Lower leg skin (tissue), 4 donors: ENCODE measurements around the gene CFAP58. TPM values are rescaled to one million over a fixed set of nuclear protein-coding genes. Genes with fewer than 3 reads are reported as not detected.

Source experiments
- DNase-seq, 2 donors: peaks; one replicate each; pipeline ENCODE4 v3.0.0-alpha.2; 2019; ENCODE audit warnings: low spot score in 2 of 2
- H3K4me3 ChIP-seq: fragments of 200-600 bp; sonication (generic); 2 replicates; pipeline ENCODE4 v1.5.1; 2017; ENCODE audit warnings: mild to moderate bottlenecking, low read depth; ENCODE audit not compliant: poor library complexity, severe bottlenecking
- POLR2A ChIP-seq, 2 donors: fragments of 450-650 bp; IDR thresholded peaks; one replicate each; pipeline ENCODE4 v1.6.1; 2016 to 2017; ENCODE audit warnings: antibody characterized with exemption in 2 of 2, mild to moderate bottlenecking in 1 of 2, moderate library complexity in 1 of 2
- whole genome bisulfite sequencing, 2 donors: methylation state at CpG; one replicate each; pipeline ENCODE4 v1.1.5; 2018; 5-methylcytosine and 5-hydroxymethylcytosine counted together
- intact Hi-C: fragments of 100-400 bp; cut with DNase I; formaldehyde crosslinking; loops from one replicate; pipeline ENCODE4 v1.15.0; 2023; ENCODE audit warnings: low total_unique reads
- total RNA-seq, 4 donors: library from RNA; depleted of rRNA; stranded (reverse); fragments of >200 nt; gene quantifications; one replicate each; pipeline ENCODE4 v1.1.0, GENCODE V29; 2016
- TF ChIP-seq, protein P1 (sequence below), 3 donors: fragments of 450-650 bp; IDR thresholded peaks; one replicate each; pipeline ENCODE4 v1.5.1; 2016; ENCODE audit warnings: antibody characterized with exemption in 3 of 3, mild to moderate bottlenecking in 3 of 3, moderate library complexity in 2 of 3

The CFAP58 gene
- total RNA-seq, 4 donors from 2014 or later = 0.42 to 0.55 (median 0.44) TPM; not detected in 1

DNA sequence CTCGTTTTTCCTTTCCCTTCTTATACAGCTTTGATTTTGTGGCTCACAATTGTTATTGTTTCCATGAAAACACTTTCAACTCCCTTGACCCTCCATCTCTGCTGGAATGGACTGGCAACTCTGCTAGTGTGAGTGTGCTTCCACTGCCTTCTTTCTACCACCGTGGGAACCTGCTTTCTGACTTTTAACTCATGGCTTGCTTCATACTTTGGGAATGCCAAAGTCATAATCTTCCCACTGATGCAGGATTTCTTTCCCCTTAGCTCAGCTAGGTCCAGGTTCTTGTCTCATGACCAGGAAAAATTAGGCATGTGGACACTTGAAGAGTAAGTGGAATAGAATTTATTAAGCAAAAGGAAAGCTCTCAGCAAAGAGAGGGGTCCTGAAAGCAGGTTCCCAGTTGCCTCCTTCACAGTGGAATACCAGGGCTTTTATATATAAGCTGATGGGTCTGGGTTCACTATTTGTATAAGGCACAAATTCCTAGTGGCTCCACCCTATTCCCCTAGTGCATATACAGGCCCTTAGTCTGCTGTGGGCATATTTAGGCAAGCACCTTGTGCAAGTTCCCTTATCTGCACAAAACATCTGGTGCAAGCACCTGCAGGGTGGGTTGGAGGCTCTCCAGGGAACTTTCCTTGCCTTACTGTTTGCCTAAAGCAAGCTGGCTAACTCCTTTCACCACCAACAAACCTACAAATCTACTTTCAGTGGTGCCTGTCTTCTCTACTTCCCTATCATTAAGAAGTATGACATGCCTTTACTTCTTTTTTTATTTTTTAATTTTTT, 119.5 kb downstream of the CFAP58 start:
- WGBS, 2 donors = 61 to 70% methylated on average over 2 of the region's 2 CpGs
- TF ChIP-seq POLR2A (IDR thresholded peaks at IDR 0.05) = no peak
- TF ChIP-seq, protein P1, sequence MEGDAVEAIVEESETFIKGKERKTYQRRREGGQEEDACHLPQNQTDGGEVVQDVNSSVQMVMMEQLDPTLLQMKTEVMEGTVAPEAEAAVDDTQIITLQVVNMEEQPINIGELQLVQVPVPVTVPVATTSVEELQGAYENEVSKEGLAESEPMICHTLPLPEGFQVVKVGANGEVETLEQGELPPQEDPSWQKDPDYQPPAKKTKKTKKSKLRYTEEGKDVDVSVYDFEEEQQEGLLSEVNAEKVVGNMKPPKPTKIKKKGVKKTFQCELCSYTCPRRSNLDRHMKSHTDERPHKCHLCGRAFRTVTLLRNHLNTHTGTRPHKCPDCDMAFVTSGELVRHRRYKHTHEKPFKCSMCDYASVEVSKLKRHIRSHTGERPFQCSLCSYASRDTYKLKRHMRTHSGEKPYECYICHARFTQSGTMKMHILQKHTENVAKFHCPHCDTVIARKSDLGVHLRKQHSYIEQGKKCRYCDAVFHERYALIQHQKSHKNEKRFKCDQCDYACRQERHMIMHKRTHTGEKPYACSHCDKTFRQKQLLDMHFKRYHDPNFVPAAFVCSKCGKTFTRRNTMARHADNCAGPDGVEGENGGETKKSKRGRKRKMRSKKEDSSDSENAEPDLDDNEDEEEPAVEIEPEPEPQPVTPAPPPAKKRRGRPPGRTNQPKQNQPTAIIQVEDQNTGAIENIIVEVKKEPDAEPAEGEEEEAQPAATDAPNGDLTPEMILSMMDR (IDR thresholded peaks at IDR 0.05) = no peak
- no peak for DNase-seq
- no peak overlapping the region for H3K4me3 ChIP-seq
- intact Hi-C loops = no loop called here

DNA sequence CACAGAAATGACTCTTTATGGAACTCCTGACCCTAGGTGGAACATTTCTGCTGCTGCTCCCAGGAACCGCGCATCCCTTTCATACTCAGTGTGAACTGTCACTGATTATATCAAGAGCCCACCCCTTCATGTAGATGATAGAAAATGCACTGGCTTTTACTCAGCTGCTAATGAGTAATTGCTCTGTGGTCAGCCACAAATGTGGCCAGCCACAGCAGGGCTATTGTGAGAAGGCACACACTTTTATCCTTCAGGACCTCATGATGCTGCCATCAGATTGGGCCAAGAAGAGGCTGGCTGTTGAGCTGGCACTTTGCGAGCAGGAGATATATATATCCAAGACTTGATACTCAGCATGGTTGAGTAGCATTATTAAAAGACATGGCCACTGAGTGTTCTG, 124.7 kb downstream of the CFAP58 start:
- H3K4me3 ChIP-seq = no peak overlapping the region
- intact Hi-C loops = no loop called here
- WGBS, 2 donors = 93 to 98% methylated on average over 3 of the region's 3 CpGs
- no peak for TF ChIP-seq POLR2A (IDR thresholded peaks at IDR 0.05)
- TF ChIP-seq, protein P1 (IDR thresholded peaks at IDR 0.05) = no peak
- no peak for DNase-seq

DNA sequence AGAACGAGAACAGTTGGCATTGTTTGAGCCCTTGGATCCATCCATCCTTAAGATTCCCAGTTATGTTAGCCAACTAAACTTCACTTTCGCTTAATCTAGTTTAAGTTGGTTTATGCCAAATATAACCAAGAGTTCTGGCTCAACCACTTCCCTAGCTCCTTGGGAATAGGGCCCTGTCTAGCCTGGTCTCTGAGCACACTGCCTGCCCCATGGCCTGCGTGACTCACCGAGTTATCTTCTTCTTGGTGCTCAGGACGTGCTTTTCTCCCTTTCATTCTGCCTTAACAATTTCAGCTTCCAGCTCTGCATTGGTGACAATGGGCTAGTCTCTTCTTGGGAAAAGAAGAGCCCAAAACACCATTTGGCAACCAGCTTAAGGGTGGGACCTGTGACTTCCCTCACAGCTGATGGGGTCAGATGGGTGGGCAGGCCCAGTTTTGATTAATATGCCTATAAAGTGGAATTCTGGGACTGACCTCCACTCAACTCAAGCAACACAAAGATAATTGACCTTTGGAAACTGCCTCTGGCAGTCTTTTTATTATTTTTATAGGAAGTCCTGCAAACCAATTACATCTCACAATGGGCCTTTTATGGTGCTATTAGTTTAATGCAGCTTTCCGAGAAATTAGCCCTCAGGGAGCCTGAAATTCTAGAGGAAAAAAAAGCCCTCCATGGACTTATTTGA, 126.4 kb downstream of the CFAP58 start:
- DNase-seq = no peak
- TF ChIP-seq, protein P1 (IDR thresholded peaks at IDR 0.05) = no peak
- TF ChIP-seq POLR2A (IDR thresholded peaks at IDR 0.05) = no peak
- 50 to 63% methylated on average over 5 to 6 of the region's 6 CpGs for WGBS, 2 donors
- intact Hi-C loops = no loop called here
- no peak overlapping the region for H3K4me3 ChIP-seq

DNA sequence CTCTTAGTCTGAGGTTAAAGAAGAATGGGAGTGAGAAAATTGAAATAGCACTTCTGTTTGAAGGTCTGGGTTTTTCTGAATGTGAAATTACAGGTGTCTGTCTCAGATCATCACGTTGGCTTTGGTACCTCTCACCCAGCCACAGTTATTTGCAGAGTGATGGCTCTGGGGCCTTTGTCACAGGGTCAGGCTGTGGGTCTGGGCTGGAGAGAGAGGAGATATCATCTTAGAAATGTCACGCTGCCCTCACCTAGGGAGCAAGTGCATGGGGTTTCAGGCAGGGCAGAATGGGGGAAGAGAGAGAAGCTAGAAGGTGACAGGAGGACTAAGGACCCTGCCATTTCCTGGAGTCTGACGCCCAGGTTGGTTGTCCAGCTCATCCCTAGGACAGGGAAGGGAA, 127.2 kb downstream of the CFAP58 start:
- 67 to 71% methylated on average over 3 of the region's 3 CpGs for WGBS, 2 donors
- no peak overlapping the region for H3K4me3 ChIP-seq
- intact Hi-C loops = no loop called here
- DNase-seq = no peak
- no peak for TF ChIP-seq POLR2A (IDR thresholded peaks at IDR 0.05)
- TF ChIP-seq, protein P1 (IDR thresholded peaks at IDR 0.05) = no peak

DNA sequence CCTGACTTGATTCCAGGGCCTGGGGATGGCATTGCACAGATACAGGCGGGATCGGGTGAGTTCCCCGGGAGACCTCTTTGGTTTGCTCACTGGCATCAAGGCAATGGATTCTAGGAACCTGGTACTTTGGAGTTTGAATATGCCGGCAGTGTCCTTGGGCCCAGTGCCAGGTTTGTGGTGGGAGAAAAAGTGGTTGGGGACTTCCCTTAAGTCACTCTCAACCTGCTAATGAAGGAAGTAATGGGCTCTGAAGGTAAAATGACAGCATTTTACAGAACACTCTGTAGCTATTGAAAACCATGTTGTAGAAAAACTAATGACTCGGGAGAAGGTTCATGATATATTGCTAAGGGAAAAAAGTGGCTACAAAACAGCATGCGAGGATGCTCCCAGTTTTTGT, 129.9 kb downstream of the CFAP58 start:
- TF ChIP-seq, protein P1 (IDR thresholded peaks at IDR 0.05) = no peak
- no peak for TF ChIP-seq POLR2A (IDR thresholded peaks at IDR 0.05)
- WGBS, 2 donors = 82 to 86% methylated on average over 6 of the region's 6 CpGs

More for the DNA sequence above, 129.9 kb downstream of the CFAP58 start:
- intact Hi-C loops = no loop called here
- no peak for DNase-seq
- H3K4me3 ChIP-seq = no peak overlapping the region
